IMR-90 (cell line): ENCODE measurements around the gene RNF14. TPM values are rescaled to one million over a fixed set of nuclear protein-coding genes. Genes with fewer than 3 reads are reported as not detected.
"Not testable (repeated sequence)": the region's sequence is repeated elsewhere in the genome, so short reads cannot be mapped to it uniquely, and the experiment has no call there.

ENCODE experiments used
- ATAC-seq: fragments of 200-7000 bp; cut with Tn5 transposase; 2 replicates; pipeline ENCODE4 v1.9.1; 2020; ENCODE audit warnings: low read depth, mild to moderate bottlenecking, moderate library complexity
- BruUV-seq: library from RNA; stranded (reverse); fragments of 400-500 nt; replicated peaks from 2 replicates; lab custom pipeline; 2021; lab: Mats Ljungman, UMichigan
- CTCF ChIA-PET: fragments of 300-600 bp; formaldehyde crosslinking; extraction: SDS; loops from one replicate; lab custom pipeline; 2021; ENCODE audit warnings: antibody characterized with exemption; lab: Yijun Ruan, JAX
- POLR2A ChIA-PET: fragments of 300-600 bp; sonication (Branson Sonifier 250); formaldehyde crosslinking; loops from one replicate; lab custom pipeline; 2022; ENCODE audit warnings: antibody characterized with exemption; ENCODE audit not compliant: unreplicated experiment; lab: Charles Lee
- DNase-seq: peaks from one replicate; pipeline ENCODE4 v3.0.0; 2013
- H2AFZ ChIP-seq: replicated peaks from 2 replicates; pipeline ENCODE3; 2013; ENCODE audit warnings: low read length, mild to moderate bottlenecking; ENCODE audit not compliant: poor library complexity
- H2AK5ac ChIP-seq: 2 replicates; pipeline ENCODE4 v1.6.1; 2013; ENCODE audit warnings: low read depth, low read length, inconsistent platforms
- H2AK9ac ChIP-seq: replicated peaks from 2 replicates; pipeline ENCODE3; 2013; ENCODE audit warnings: mild to moderate bottlenecking, low read depth, low read length, moderate library complexity; ENCODE audit not compliant: poor library complexity
- H2BK120ac ChIP-seq: 2 replicates; pipeline ENCODE4 v1.6.1; 2013; ENCODE audit warnings: low read depth, low read length, inconsistent platforms
- H2BK15ac ChIP-seq: 3 replicates; pipeline ENCODE4 v1.6.1; 2013; ENCODE audit warnings: low read depth, low read length, inconsistent platforms
- H2BK20ac ChIP-seq: 2 replicates; pipeline ENCODE4 v1.6.1; 2013; ENCODE audit warnings: low read depth, mild to moderate bottlenecking, inconsistent platforms, low read length, moderate library complexity
- H2BK5ac ChIP-seq: 2 replicates; pipeline ENCODE4 v1.6.1; 2013; ENCODE audit warnings: mild to moderate bottlenecking, low read depth, low read length, inconsistent platforms; ENCODE audit not compliant: poor library complexity, severe bottlenecking
- H3K14ac ChIP-seq: replicated peaks from 2 replicates; pipeline ENCODE4 v1.6.1; 2013; ENCODE audit warnings: low read depth, low read length, inconsistent platforms
- H3K18ac ChIP-seq: 2 replicates; pipeline ENCODE4 v1.6.1; 2013; ENCODE audit warnings: low read depth, low read length, control low read depth
- H3K23ac ChIP-seq: 2 replicates; pipeline ENCODE4 v1.6.1; 2013; ENCODE audit warnings: low read depth, low read length, inconsistent platforms
- H3K27ac ChIP-seq: 2 replicates; pipeline ENCODE4 v1.5.1; 2013; ENCODE audit warnings: mild to moderate bottlenecking, control low read depth, low read length; ENCODE audit not compliant: insufficient read depth
- H3K27me3 ChIP-seq: 2 replicates; pipeline ENCODE4 v1.6.1; 2013; ENCODE audit warnings: low read length; ENCODE audit not compliant: control insufficient read depth, insufficient read depth
- H3K36me3 ChIP-seq: 2 replicates; pipeline ENCODE4 v1.6.1; 2013; ENCODE audit warnings: low read length, mixed read lengths; ENCODE audit not compliant: control insufficient read depth, insufficient read depth
- H3K4ac ChIP-seq: 2 replicates; pipeline ENCODE4 v1.6.1; 2013; ENCODE audit warnings: low read depth, low read length, inconsistent platforms
- H3K4me1 ChIP-seq: 2 replicates; pipeline ENCODE4 v1.6.1; 2013; ENCODE audit warnings: low read length, mixed read lengths; ENCODE audit not compliant: control insufficient read depth, insufficient read depth
- H3K4me2 ChIP-seq: 2 replicates; pipeline ENCODE4 v1.6.1; 2013; ENCODE audit warnings: low read depth, mild to moderate bottlenecking, control low read depth, low read length, moderate library complexity
- H3K4me3 ChIP-seq: 2 replicates; pipeline ENCODE4 v1.5.1; 2013; ENCODE audit warnings: low read depth, mild to moderate bottlenecking, control low read depth, low read length, moderate library complexity; ENCODE audit not compliant: insufficient read depth
- H3K56ac ChIP-seq: 2 replicates; pipeline ENCODE4 v1.6.1; 2013; ENCODE audit warnings: low read length, inconsistent platforms; ENCODE audit not compliant: insufficient read depth; ENCODE audit errors: extremely low read depth
- H3K79me1 ChIP-seq, 2 experiments: 2 replicates each; pipeline ENCODE4 v1.6.1; 2013; ENCODE audit warnings: low read length in 2 of 2, inconsistent platforms in 1 of 2, low read depth in 1 of 2
- H3K9ac ChIP-seq: 2 replicates; pipeline ENCODE4 v1.6.1; 2013; ENCODE audit warnings: low read depth, low read length, control low read depth
- H3K9me1 ChIP-seq: 2 replicates; pipeline ENCODE4 v1.6.1; 2013; ENCODE audit warnings: low read length, inconsistent platforms; ENCODE audit not compliant: insufficient read depth
- H3K9me3 ChIP-seq: 2 replicates; pipeline ENCODE4 v1.6.1; 2013; ENCODE audit warnings: low read length; ENCODE audit not compliant: control insufficient read depth, insufficient read depth
- H4K20me1 ChIP-seq: 2 replicates; pipeline ENCODE4 v1.6.1; 2013; ENCODE audit warnings: low read length, inconsistent platforms; ENCODE audit not compliant: insufficient read depth
- H4K5ac ChIP-seq: 2 replicates; pipeline ENCODE4 v1.6.1; 2013; ENCODE audit warnings: mild to moderate bottlenecking, low read depth, low read length, control low read depth
- H4K8ac ChIP-seq, 2 experiments: 2 replicates each; pipeline ENCODE4 v1.6.1; 2013; ENCODE audit warnings: low read depth in 2 of 2, low read length in 2 of 2, control low read depth in 1 of 2, inconsistent platforms in 1 of 2
- H4K91ac ChIP-seq: 2 replicates; pipeline ENCODE4 v1.6.1; 2013; ENCODE audit warnings: low read depth, low read length, inconsistent platforms; ENCODE audit not compliant: insufficient read depth
- WGBS, 2 experiments: methylation state at CpG; one replicate each; pipeline versions ENCODE4 v1.1.5 to v1.1.7; 2013; ENCODE audit warnings: missing lambda C conversion rate in 2 of 2; ENCODE audit not compliant: insufficient read length in 1 of 2; ENCODE audit errors: extremely low coverage in 2 of 2; 5-methylcytosine and 5-hydroxymethylcytosine counted together
- dilution Hi-C: fragments of 300-500 bp; cut with HindIII; formaldehyde crosslinking; loops from one replicate; pipeline ENCODE4 v1.14.3; 2018; ENCODE audit warnings: low sequenced_read_pairs; ENCODE audit not compliant: unreplicated experiment
- in situ Hi-C: fragments of 300-500 bp; cut with MboI; formaldehyde crosslinking; loops from 3 replicates; pipeline ENCODE4 v1.14.3; 2019; ENCODE audit warnings: low sequenced_read_pairs, inconsistent platforms, mixed read lengths
- intact Hi-C: fragments of 100-400 bp; cut with micrococcal nuclease; formaldehyde crosslinking; loops from 2 replicates; pipeline ENCODE4 v1.10.0; 2022
- polyA plus RNA-seq, 3 experiments: library from polyadenylated mRNA; depleted of rRNA; stranded (reverse); fragments of >200 nt; gene quantifications; 2 replicates each; pipeline ENCODE4 v1.2.3, GENCODE V29; 2012; ENCODE audit warnings: low replicate concordance in 1 of 3
- total RNA-seq: library from RNA; depleted of rRNA; stranded (reverse); fragments of >200 nt; gene quantifications from 2 replicates; pipeline ENCODE4 v1.2.3, GENCODE V29; 2012

Gene RNF14
- total and polyA plus RNA-seq, 2 of the 4 experiments (the other 2 are of a cell fraction): 36.1 to 106 TPM

DNA sequence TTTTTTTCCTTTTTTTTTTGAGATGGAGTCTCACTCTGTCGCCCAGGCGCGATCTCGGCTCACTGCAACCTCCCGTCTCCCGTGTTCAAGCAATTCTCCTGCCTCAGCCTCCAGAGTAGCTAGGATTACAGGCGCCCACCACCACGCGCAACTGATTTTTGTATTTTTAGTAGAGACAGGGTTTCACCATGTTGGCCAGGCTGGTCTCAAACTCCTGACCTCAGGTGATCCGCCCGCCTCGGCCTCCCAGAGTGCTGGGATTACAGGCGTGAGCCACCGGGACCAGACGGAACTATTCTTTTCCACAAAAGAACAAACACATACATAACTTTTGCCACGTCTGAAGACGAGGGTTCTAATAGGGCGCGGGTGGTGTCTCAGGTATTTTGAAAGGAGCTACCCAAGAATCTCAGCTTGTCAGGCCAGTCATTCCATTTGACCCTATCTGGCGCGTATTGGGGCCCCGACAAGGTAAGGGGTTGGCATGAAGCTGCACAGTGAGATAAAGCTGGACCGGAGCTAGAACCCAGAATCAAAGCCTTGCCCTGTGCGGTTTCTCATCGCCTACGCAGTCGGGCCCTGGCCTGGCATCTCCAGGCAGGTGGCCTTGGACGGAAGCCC, 46.0 kb upstream of the RNF14 start:
- Histone ChIP-seq H2BK120ac (0 out of 2 replicates have a peak overlapping the region, but pooled peaks have one; percentile 8), H3K27ac (peak overlapping the region; percentile 99), H3K18ac (peak overlapping the region; percentile 56), H3K79me1 (peaks cover 27 to 30% of the 10 kb centered on the region in 2 experiments), H3K4me3 (peak overlapping the region; percentile 80), H2BK5ac (peak overlapping the region; percentile 84), H3K14ac (peak overlapping the region; percentile 85), H4K8ac (peak overlapping the region; percentile 98 to 99), H3K4ac (peak overlapping the region; percentile 81), H2AFZ (peak overlapping the region; percentile 99), H4K91ac (peak overlapping the region; percentile 75), H3K9ac (peak overlapping the region; percentile 83), H4K5ac (peak overlapping the region; percentile 95), H3K23ac (peak overlapping the region; percentile 40; the same call in 1 of the 2 replicates), H3K56ac (peak overlapping the region; percentile 65; the same call in 1 of the 2 replicates), H3K4me2 (peak overlapping the region; percentile 99), H2AK9ac (peak overlapping the region; percentile 96), H3K36me3 (peaks cover 15% of the 10 kb centered on the region), H2AK5ac (peak overlapping the region; percentile 83)
- H2BK20ac ChIP-seq, in situ Hi-C loops, DNase-seq, H3K9me3 ChIP-seq, H2BK15ac ChIP-seq, dilution Hi-C loops, H4K20me1 ChIP-seq, ATAC-seq, intact Hi-C loops, H3K9me1 ChIP-seq, H3K4me1 ChIP-seq, H3K27me3 ChIP-seq: not testable (repeated sequence)
- BruUV-seq: TSS peak; percentile 70
- ChIA-PET CTCF (interaction anchor here (0.7 to 2.6 kb wide), 3 partner anchors 35 to 225 kb away, joined by 3 to 11 read pairs (median 7); partner anchors contain the start of gene PCDH12), POLR2A (interaction anchor here (0.6 kb wide), 1 partner anchor 1576 kb away, joined by 4 read pairs; the partner anchor contains the start of gene HBEGF)
- 12% methylated on average over 4 of the region's 28 CpGs; no CpG with 5 or more reads in 1 of the 2 experiments for WGBS, 2 experiments
